ENCODE results near the gene AXIN1.

DNA sequence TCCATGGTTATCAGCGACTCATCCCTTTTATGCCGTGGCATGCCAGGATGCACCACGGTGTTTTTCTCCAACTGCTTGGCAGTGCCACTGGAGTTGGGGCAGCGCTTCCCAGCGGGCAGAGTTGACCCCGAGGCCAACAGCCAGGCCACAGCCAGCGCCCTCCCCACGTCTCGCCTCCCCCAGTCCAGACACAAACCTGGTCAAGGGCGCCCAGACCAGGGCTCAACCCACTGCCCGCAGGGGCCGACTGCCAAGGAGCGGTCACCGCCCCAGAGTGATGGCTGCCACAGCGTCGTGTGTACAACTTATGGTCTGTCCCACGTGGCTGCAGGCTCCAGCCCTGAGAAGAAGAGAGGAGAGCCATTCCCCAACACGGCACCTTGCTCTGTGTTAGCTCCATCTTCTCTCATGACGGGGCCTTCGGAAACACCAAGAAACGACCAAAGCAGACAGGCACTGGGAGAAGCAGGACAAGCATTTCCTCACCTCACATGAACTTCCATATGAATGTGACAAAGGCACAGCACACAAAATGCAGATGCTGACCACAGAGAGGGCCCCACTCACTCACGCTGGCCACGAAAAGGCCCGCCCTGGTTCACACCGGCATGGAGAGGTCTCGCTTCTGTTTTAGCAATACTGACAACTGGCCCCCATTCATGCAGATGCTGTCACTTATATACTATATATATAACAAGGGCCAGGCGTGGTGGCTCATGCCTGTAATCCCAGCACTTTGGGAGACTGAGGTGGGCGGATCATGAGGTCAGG, 27.0 kb downstream of the AXIN1 start:
- TF ChIP-seq, protein P1, sequence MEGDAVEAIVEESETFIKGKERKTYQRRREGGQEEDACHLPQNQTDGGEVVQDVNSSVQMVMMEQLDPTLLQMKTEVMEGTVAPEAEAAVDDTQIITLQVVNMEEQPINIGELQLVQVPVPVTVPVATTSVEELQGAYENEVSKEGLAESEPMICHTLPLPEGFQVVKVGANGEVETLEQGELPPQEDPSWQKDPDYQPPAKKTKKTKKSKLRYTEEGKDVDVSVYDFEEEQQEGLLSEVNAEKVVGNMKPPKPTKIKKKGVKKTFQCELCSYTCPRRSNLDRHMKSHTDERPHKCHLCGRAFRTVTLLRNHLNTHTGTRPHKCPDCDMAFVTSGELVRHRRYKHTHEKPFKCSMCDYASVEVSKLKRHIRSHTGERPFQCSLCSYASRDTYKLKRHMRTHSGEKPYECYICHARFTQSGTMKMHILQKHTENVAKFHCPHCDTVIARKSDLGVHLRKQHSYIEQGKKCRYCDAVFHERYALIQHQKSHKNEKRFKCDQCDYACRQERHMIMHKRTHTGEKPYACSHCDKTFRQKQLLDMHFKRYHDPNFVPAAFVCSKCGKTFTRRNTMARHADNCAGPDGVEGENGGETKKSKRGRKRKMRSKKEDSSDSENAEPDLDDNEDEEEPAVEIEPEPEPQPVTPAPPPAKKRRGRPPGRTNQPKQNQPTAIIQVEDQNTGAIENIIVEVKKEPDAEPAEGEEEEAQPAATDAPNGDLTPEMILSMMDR (IDR thresholded peaks at IDR 0.05): no peak
- no peak for TF ChIP-seq POLR2A (IDR thresholded peaks at IDR 0.05)
